HepG2 (cell line): ENCODE results near the gene SLC36A1. TPM values are rescaled to one million over a fixed set of nuclear protein-coding genes. Genes with fewer than 3 reads are reported as not detected.

Experiments
- CENPX ChIP-seq: sonication (generic); formaldehyde crosslinking; IDR thresholded peaks from 2 replicates; pipeline ENCODE4 v1.9.0; 2021; ENCODE audit warnings: mild to moderate bottlenecking, missing genetic modification reagents, moderate library complexity
- HMG20B ChIP-seq: conservative IDR thresholded peaks from 2 replicates; pipeline ENCODE4 v1.6.1; 2016; ENCODE audit warnings: missing genetic modification reagents, missing compliant biosample characterization
- KLF16 ChIP-seq, 2 experiments: sonication (generic) in 1 of 2; formaldehyde crosslinking in 1 of 2; IDR thresholded peaks; 2 replicates each; pipeline versions ENCODE4 v1.6.1 to v1.8.0; 2016 to 2023; ENCODE audit warnings: missing genetic modification reagents in 2 of 2, missing compliant biosample characterization in 1 of 2
- NFRKB ChIP-seq: fragments of 450-650 bp; IDR thresholded peaks from 2 replicates; pipeline ENCODE4 v1.6.1; 2017
- PAXIP1 ChIP-seq: sonication (generic); formaldehyde crosslinking; conservative IDR thresholded peaks from 2 replicates; pipeline ENCODE4 v1.4.0; 2020; ENCODE audit warnings: mild to moderate bottlenecking, missing genetic modification reagents, moderate library complexity
- POLR2A ChIP-seq, 2 experiments: IDR thresholded peaks; 2 replicates each; pipeline ENCODE4 v1.6.1; 2011; ENCODE audit warnings: low read depth in 2 of 2, low read length in 2 of 2, mild to moderate bottlenecking in 1 of 2, moderate library complexity in 1 of 2; ENCODE audit not compliant: insufficient read depth in 1 of 2
- SPEN ChIP-seq: sonication (generic); formaldehyde crosslinking; IDR thresholded peaks from 2 replicates; pipeline ENCODE4 v1.5.1; 2020; ENCODE audit warnings: low read depth, mild to moderate bottlenecking, missing genetic modification reagents
- SRSF4 ChIP-seq: fragments of 200-400 bp; formaldehyde crosslinking; IDR thresholded peaks from one replicate; pipeline ENCODE4 v1.6.1; 2018; ENCODE audit warnings: mild to moderate bottlenecking, low read depth, low read length, moderate library complexity; ENCODE audit not compliant: poor library complexity, severe bottlenecking
- TFDP1 ChIP-seq: IDR thresholded peaks from 2 replicates; pipeline ENCODE4 v1.6.1; 2016; ENCODE audit warnings: missing compliant biosample characterization, missing genetic modification reagents, borderline replicate concordance
- ZFP62 ChIP-seq: sonication (generic); formaldehyde crosslinking; IDR thresholded peaks from 2 replicates; pipeline ENCODE4 v1.4.0; 2020; ENCODE audit warnings: missing genetic modification reagents
- ZNF136 ChIP-seq: sonication (generic); formaldehyde crosslinking; IDR thresholded peaks from 2 replicates; pipeline ENCODE4 v1.8.1; 2022; ENCODE audit warnings: low read depth, mild to moderate bottlenecking, moderate library complexity, missing genetic modification reagents
- ZNF484 ChIP-seq: sonication (generic); formaldehyde crosslinking; IDR thresholded peaks from 2 replicates; pipeline ENCODE4 v1.5.1; 2020; ENCODE audit warnings: mild to moderate bottlenecking, low read depth, missing genetic modification reagents, borderline replicate concordance
- ZNF562 ChIP-seq: sonication (generic); formaldehyde crosslinking; IDR thresholded peaks from 2 replicates; pipeline ENCODE4 v1.8.0; 2022; ENCODE audit warnings: missing genetic modification reagents, borderline replicate concordance
- ZNF713 ChIP-seq: sonication (generic); formaldehyde crosslinking; IDR thresholded peaks from 2 replicates; pipeline ENCODE4 v1.4.0; 2020; ENCODE audit warnings: mild to moderate bottlenecking, missing genetic modification reagents
- ZNF724P ChIP-seq: sonication (generic); formaldehyde crosslinking; IDR thresholded peaks from 2 replicates; pipeline ENCODE4 v1.8.0; 2022; ENCODE audit warnings: missing genetic modification reagents, borderline replicate concordance
- ZSCAN25 ChIP-seq: sonication (generic); formaldehyde crosslinking; IDR thresholded peaks from 2 replicates; pipeline ENCODE4 v1.8.0; 2022; ENCODE audit warnings: mild to moderate bottlenecking, missing genetic modification reagents
- polyA plus RNA-seq, 8 experiments: library from polyadenylated mRNA; depleted of rRNA in 3 of 8; stranded (reverse) in 7 of 8; unstranded in 1 of 8; fragments of >200 nt; fragmentation: Illumina TruSeq in 4 of 8; extraction: Trizol in 4 of 8; gene quantifications; 2 replicates each; pipeline versions ENCODE4 v1.2.1 to v1.2.3, GENCODE V29; 2011 to 2016; ENCODE audit warnings: low read depth in 4 of 8, missing spikeins in 1 of 8, mixed read lengths in 1 of 8; ENCODE audit not compliant: insufficient read depth in 1 of 8
- total RNA-seq, 5 experiments: library from RNA; depleted of rRNA; stranded (reverse); fragments of >200 nt; fragmentation: Illumina TruSeq; extraction: Trizol; gene quantifications; 2 replicates each; pipeline ENCODE4 v1.2.3, GENCODE V29; 2016; ENCODE audit warnings: low read depth in 1 of 5
- TF ChIP-seq, protein P1 (sequence below): sonication (generic); formaldehyde crosslinking; IDR thresholded peaks from 2 replicates; pipeline ENCODE4 v1.4.0; 2020; ENCODE audit warnings: mild to moderate bottlenecking, missing genetic modification reagents
- TF ChIP-seq, protein P2 (sequence below): sonication (generic); formaldehyde crosslinking; IDR thresholded peaks from 2 replicates; pipeline ENCODE4 v1.4.0; 2020; ENCODE audit warnings: missing genetic modification reagents, borderline replicate concordance

The SLC36A1 gene
- total and polyA plus RNA-seq, 2 of the 13 experiments (the other 11 are each of a cell fraction or from before 2014, with no cell fraction given), result 8.0 to 8.9 TPM

DNA sequence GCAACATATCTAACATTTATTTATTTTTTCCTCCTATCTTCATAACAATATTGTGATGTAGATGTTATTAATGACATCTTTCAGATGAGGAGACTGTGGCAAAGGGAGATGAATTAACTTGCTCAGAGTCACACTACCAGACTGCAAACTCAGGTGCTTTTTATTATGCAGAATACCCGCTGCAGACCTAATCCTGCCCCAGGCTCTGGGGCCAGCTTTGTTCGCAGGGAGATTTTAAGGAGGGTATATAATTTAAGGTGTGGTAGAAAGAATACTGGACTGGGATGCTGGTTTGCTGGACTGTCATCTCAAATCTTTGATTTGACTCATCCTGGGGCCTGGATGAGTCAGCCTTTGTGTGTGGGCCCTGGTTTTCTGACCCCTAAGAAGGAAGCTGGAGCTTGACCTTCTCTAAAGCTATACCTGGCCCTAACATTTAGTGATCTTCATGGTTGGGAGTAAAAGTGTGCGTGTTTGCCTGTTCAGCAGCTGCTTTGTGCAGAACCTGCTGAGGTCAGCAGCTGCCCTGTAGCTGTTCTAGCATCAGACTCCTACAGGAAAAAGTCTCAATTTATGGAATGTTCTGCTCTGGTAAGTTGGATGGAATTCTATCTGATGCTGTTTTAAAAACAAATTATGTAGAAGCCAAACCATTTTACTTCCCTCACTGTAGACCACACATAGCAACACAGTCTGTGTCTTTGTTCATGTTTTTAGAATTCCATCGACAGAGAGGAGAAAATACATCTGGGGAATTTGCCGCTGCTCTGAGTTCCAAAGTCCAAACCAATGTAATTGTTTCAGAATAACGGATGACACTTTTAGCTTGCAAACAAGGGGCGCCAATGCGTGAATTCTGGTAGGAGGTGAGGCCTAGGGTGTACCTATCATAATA is 4.5 kb downstream of the SLC36A1 start (continued):
- TF ChIP-seq ZFP62 (CRISPR knock-in tag) (no peak), TFDP1 (CRISPR knock-in tag) (no peak), KLF16 (CRISPR knock-in tag; IDR thresholded peaks at IDR 0.05) (no peak), PAXIP1 (CRISPR knock-in tag) (peak; percentile 45; the same call in 1 of the 2 replicates), ZNF724P (CRISPR knock-in tag) (no peak), HMG20B (CRISPR knock-in tag) (no peak), ZNF484 (no peak), SPEN (CRISPR knock-in tag) (no peak), NFRKB (no peak), ZNF713 (CRISPR knock-in tag) (no peak), ZNF136 (CRISPR knock-in tag) (no peak), CENPX (no peak), POLR2A (IDR thresholded peaks at IDR 0.05; ENCODE audit: insufficient read depth in 1 of 2, low read depth in 2 of 2, low read length in 2 of 2) (no peak), SRSF4 (no peak), ZSCAN25 (CRISPR knock-in tag) (no peak), ZNF562 (no peak)
- TF ChIP-seq, protein P1, sequence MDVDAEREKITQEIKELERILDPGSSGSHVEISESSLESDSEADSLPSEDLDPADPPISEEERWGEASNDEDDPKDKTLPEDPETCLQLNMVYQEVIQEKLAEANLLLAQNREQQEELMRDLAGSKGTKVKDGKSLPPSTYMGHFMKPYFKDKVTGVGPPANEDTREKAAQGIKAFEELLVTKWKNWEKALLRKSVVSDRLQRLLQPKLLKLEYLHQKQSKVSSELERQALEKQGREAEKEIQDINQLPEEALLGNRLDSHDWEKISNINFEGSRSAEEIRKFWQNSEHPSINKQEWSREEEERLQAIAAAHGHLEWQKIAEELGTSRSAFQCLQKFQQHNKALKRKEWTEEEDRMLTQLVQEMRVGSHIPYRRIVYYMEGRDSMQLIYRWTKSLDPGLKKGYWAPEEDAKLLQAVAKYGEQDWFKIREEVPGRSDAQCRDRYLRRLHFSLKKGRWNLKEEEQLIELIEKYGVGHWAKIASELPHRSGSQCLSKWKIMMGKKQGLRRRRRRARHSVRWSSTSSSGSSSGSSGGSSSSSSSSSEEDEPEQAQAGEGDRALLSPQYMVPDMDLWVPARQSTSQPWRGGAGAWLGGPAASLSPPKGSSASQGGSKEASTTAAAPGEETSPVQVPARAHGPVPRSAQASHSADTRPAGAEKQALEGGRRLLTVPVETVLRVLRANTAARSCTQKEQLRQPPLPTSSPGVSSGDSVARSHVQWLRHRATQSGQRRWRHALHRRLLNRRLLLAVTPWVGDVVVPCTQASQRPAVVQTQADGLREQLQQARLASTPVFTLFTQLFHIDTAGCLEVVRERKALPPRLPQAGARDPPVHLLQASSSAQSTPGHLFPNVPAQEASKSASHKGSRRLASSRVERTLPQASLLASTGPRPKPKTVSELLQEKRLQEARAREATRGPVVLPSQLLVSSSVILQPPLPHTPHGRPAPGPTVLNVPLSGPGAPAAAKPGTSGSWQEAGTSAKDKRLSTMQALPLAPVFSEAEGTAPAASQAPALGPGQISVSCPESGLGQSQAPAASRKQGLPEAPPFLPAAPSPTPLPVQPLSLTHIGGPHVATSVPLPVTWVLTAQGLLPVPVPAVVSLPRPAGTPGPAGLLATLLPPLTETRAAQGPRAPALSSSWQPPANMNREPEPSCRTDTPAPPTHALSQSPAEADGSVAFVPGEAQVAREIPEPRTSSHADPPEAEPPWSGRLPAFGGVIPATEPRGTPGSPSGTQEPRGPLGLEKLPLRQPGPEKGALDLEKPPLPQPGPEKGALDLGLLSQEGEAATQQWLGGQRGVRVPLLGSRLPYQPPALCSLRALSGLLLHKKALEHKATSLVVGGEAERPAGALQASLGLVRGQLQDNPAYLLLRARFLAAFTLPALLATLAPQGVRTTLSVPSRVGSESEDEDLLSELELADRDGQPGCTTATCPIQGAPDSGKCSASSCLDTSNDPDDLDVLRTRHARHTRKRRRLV (CRISPR knock-in tag), result no peak
- TF ChIP-seq, protein P2, sequence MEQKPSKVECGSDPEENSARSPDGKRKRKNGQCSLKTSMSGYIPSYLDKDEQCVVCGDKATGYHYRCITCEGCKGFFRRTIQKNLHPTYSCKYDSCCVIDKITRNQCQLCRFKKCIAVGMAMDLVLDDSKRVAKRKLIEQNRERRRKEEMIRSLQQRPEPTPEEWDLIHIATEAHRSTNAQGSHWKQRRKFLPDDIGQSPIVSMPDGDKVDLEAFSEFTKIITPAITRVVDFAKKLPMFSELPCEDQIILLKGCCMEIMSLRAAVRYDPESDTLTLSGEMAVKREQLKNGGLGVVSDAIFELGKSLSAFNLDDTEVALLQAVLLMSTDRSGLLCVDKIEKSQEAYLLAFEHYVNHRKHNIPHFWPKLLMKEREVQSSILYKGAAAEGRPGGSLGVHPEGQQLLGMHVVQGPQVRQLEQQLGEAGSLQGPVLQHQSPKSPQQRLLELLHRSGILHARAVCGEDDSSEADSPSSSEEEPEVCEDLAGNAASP (CRISPR knock-in tag), result no peak
